Tibial nerve (tissue), 4 donors: ENCODE results near the gene PIEZO2.

Experiments used
- CTCF ChIP-seq, 5 experiments: fragments of 200-600 bp in 3 of 5; fragments of 450-650 bp in 2 of 5; sonication (generic) in 3 of 5; IDR thresholded peaks; one replicate each; pipeline ENCODE4 v1.5.1; 2016 to 2019; ENCODE audit warnings: antibody characterized with exemption in 5 of 5, mild to moderate bottlenecking in 3 of 5, moderate library complexity in 2 of 5
- EP300 ChIP-seq, 2 donors: sonication (generic); formaldehyde crosslinking; IDR thresholded peaks; one replicate each; pipeline ENCODE4 v1.6.1; 2017; ENCODE audit warnings: antibody characterized with exemption in 2 of 2, mild to moderate bottlenecking in 1 of 2
- POLR2A ChIP-seq, 2 donors: fragments of 450-650 bp; IDR thresholded peaks; one replicate each; pipeline ENCODE4 v1.6.1; 2017; ENCODE audit warnings: antibody characterized with exemption in 2 of 2, mild to moderate bottlenecking in 2 of 2, moderate library complexity in 2 of 2

- TF ChIP-seq CTCF (IDR thresholded peaks at IDR 0.05) (no peak), POLR2A (IDR thresholded peaks at IDR 0.05) (no peak), EP300 (IDR thresholded peaks at IDR 0.05) (no peak)
These were observed 315.1 kb downstream of the PIEZO2 start for GRCh38 chr18:10834128-10834815.
